ENCODE results near the gene SEMA5A.

The SEMA5A gene

GRCh38 chr5:9466697-9467096 is 79.2 kb downstream of the SEMA5A start:
- DNase-seq = no peak
- no peaks in the 10 kb centered on the region for H3K27me3 ChIP-seq
- no peak overlapping the region for H3K4me3 ChIP-seq (ENCODE audit: low read depth, low read length)
- TF ChIP-seq CTCF (IDR thresholded peaks at IDR 0.05; ENCODE audit: low read depth, low read length) = no peak
- H3K36me3 ChIP-seq = no peaks in the 10 kb centered on the region
- H3K4me1 ChIP-seq = no peaks in the 10 kb centered on the region
- no peaks in the 10 kb centered on the region for H3K9me3 ChIP-seq

GRCh38 chr5:9464478-9464877 is 81.4 kb downstream of the SEMA5A start:
- H3K36me3 ChIP-seq = no peaks in the 10 kb centered on the region
- no peaks in the 10 kb centered on the region for H3K27me3 ChIP-seq
- no peaks in the 10 kb centered on the region for H3K4me1 ChIP-seq
- no peak overlapping the region for H3K4me3 ChIP-seq (ENCODE audit: low read depth, low read length)
- no peak for TF ChIP-seq CTCF (IDR thresholded peaks at IDR 0.05; ENCODE audit: low read depth, low read length)
- DNase-seq = no peak
- no peaks in the 10 kb centered on the region for H3K9me3 ChIP-seq

- no peaks in the 10 kb centered on the region for H3K4me1 ChIP-seq
- no peaks in the 10 kb centered on the region for H3K27me3 ChIP-seq
- no peaks in the 10 kb centered on the region for H3K9me3 ChIP-seq
- no peaks in the 10 kb centered on the region for H3K36me3 ChIP-seq
- no peak overlapping the region for H3K4me3 ChIP-seq (ENCODE audit: low read depth, low read length)
- TF ChIP-seq CTCF (IDR thresholded peaks at IDR 0.05; ENCODE audit: low read depth, low read length) = no peak
- DNase-seq = no peak
These were observed 83.8 kb downstream of the SEMA5A start for GRCh38 chr5:9462109-9462508.

- Histone ChIP-seq H3K36me3 (no peaks in the 10 kb centered on the region), H3K27me3 (no peaks in the 10 kb centered on the region), H3K4me1 (no peaks in the 10 kb centered on the region), H3K9me3 (no peaks in the 10 kb centered on the region), H3K4me3 (ENCODE audit: low read depth, low read length) (no peak overlapping the region)
- no peak for DNase-seq
- no peak for TF ChIP-seq CTCF (IDR thresholded peaks at IDR 0.05; ENCODE audit: low read depth, low read length)
These were observed 84.8 kb downstream of the SEMA5A start for GRCh38 chr5:9460885-9461645.

GRCh38 chr5:9456435-9457042 is 89.3 kb downstream of the SEMA5A start:
- Histone ChIP-seq H3K9me3 (no peaks in the 10 kb centered on the region), H3K27me3 (no peaks in the 10 kb centered on the region), H3K4me1 (no peaks in the 10 kb centered on the region), H3K36me3 (no peaks in the 10 kb centered on the region), H3K4me3 (ENCODE audit: low read depth, low read length) (no peak overlapping the region)
- no peak for DNase-seq
- no peak for TF ChIP-seq CTCF (IDR thresholded peaks at IDR 0.05; ENCODE audit: low read depth, low read length)

GRCh38 chr5:9455826-9456434 is 89.9 kb downstream of the SEMA5A start:
- Histone ChIP-seq H3K9me3 (no peaks in the 10 kb centered on the region), H3K27me3 (no peaks in the 10 kb centered on the region), H3K4me3 (ENCODE audit: low read depth, low read length) (no peak overlapping the region), H3K4me1 (no peaks in the 10 kb centered on the region), H3K36me3 (no peaks in the 10 kb centered on the region)
- DNase-seq = no peak
- TF ChIP-seq CTCF (IDR thresholded peaks at IDR 0.05; ENCODE audit: low read depth, low read length) = no peak
